ENCODE results near the gene TSSK3. TPM values are rescaled to one million over a fixed set of nuclear protein-coding genes. Genes with fewer than 3 reads are reported as not detected.
A peak's percentile ranks its signal among the peaks of the same experiment; 100 is the strongest.

Gene TSSK3
- total and polyA plus RNA-seq, 2 donors (not counting 3 experiments of a cell fraction or from before 2014, with no cell fraction given) = 0.42 to 0.65 TPM

DNA sequence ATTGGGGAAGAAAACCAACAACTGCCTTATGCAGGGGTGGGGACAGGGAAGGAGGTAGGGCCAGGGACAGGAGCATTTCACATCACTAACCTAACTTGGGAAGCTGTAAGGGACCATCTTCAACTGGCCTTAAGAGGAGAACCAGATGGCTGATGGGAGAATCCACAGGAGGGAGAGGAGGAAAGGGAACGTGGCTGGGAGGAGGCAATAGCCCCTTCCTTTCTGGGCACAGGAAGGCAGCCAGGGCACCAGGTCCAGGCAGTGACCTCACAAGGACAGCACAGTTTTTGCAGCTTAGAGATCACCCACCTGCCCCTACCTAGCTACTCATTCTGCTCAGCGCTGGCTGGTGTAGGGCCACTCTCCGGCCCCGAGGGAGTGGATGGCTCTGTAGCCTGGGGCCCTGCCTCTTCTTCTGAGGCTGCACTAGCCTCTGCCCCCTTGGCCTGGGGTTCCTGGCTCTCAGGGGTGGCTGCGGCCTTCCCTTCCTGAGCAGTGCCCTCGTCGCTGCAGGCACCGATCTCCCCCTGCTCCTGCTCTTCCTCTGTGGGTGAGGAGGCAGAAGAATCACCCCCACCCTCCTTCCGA lies 28.0 kb upstream of the TSSK3 start:
- Histone ChIP-seq H4K20me1 (replicated peaks; ENCODE audit: control insufficient read depth, extremely low read depth, insufficient read depth, low read length) (no peaks in the 10 kb centered on the region), H3K9ac (replicated peaks; ENCODE audit: extremely low read depth, insufficient read depth, low read length) (peak overlapping the region; percentile 77), H3K9me1 (replicated peaks; ENCODE audit: control insufficient read depth, extremely low read depth, insufficient read depth, low read length) (no peaks in the 10 kb centered on the region), H3K4me3 (replicated peaks in 1 of 3; ENCODE audit: insufficient read depth in 1 of 3, low read depth in 1 of 3, low read length in 3 of 3) (peak overlapping the region; percentile 28 to 87 (median 80)), H3K27ac (ENCODE audit: insufficient read depth, low read depth, low read length) (no peak overlapping the region), H3K4me1 (ENCODE audit: control insufficient read depth, extremely low read depth, insufficient read depth, low read length) (peaks cover 14% of the 10 kb centered on the region), H3K9me3 (replicated peaks; ENCODE audit: control insufficient read depth, insufficient read depth, low read length) (no peaks in the 10 kb centered on the region), H3K79me2 (ENCODE audit: control insufficient read depth, insufficient read depth, low read length) (peaks cover 19% of the 10 kb centered on the region), H3K27me3 (ENCODE audit: control insufficient read depth in 2 of 2, insufficient read depth in 2 of 2, low read length in 2 of 2) (no peaks in the 10 kb centered on the region), H2AFZ (ENCODE audit: low read depth, low read length) (no peak overlapping the region), H3K4me2 (ENCODE audit: insufficient read depth, low read length) (peak overlapping the region; percentile 60), H3K36me3 (ENCODE audit: control insufficient read depth in 2 of 2, extremely low read depth in 1 of 2, insufficient read depth in 2 of 2, low read length in 2 of 2) (peaks cover 11 to 35% of the 10 kb centered on the region in 2 experiments)
- TF ChIP-seq MYC (IDR thresholded peaks at IDR 0.05; ENCODE audit: low read depth, low read length) = no peak
- TF ChIP-seq EZH2 (IDR thresholded peaks at IDR 0.05; ENCODE audit: borderline replicate concordance, low read depth, low read length, severe bottlenecking) = no peak
- no peak for TF ChIP-seq FOS (IDR thresholded peaks at IDR 0.05; ENCODE audit: borderline replicate concordance, insufficient read depth, low read length)
- TF ChIP-seq POLR2A (IDR thresholded peaks at IDR 0.05; ENCODE audit: low read depth, low read length) = peak; percentile 59
- ChIA-PET POLR2A (interaction anchor here (2.1 kb wide), 1 partner anchor 18 kb away, joined by 50 read pairs; no protein-coding TSS in a partner anchor), CTCF (interaction anchor here (0.5 to 1.0 kb wide), 3 partner anchors 13 to 119 kb away, joined by 3 to 6 read pairs (median 3); no protein-coding TSS in a partner anchor)
- peak; percentile 58 for FAIRE-seq
- DNase-seq (ENCODE audit: low read depth, low spot score) = no peak
- dilution Hi-C loops (cut with MboI; ENCODE audit: extremely low pct_ligation_motif_present, low sequenced_read_pairs) (no loop called here), intact Hi-C loops (cut with micrococcal nuclease) (loop anchor here (2.0 kb wide), 2 partner anchors 60 to 86 kb away; partner anchors contain the start of gene BSDC1)
- no TSS peak for BruUV-seq (replicated peaks)

DNA sequence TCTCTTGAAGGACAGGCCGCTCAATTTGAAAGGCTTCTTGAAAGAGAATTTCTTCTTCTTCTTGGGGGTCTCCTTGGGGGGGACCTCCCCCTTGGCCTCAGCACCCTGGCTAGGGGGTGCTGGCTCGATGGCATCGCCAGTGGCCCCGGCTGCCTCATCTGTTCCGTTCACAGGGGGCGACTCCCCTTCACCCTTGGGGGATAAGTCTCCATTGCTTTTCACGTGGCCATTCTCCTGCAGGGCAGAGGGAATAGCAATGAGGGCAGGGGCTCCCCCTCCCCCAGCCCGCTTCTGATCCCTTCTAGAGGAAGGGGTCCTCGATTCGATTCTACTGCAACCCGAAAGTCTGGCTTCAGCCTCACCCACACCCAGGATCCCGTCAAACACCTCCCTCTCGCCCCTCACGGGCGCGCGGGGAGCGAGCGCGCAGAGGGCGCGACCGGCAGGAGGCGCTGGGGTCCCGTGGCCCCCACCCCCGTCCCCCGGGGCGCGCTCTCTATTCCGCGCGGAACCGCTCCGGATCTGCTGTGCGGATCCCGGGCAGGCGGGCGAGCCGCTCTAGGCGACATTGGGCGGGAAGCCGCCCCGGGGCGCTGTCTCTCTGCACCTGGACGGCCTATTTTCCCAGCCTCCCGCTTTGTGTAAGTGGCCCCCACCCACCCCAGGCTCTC lies 27.3 kb upstream of the TSSK3 start:
- Histone ChIP-seq H3K4me2 (ENCODE audit: insufficient read depth, low read length) (peak overlapping the region; percentile 60), H3K4me3 (replicated peaks in 1 of 3; ENCODE audit: insufficient read depth in 1 of 3, low read depth in 1 of 3, low read length in 3 of 3) (peak overlapping the region; percentile 28 to 87 (median 80)), H2AFZ (ENCODE audit: low read depth, low read length) (no peak overlapping the region), H3K27ac (ENCODE audit: insufficient read depth, low read depth, low read length) (peak overlapping the region; percentile 14), H3K9me1 (replicated peaks; ENCODE audit: control insufficient read depth, extremely low read depth, insufficient read depth, low read length) (no peaks in the 10 kb centered on the region), H3K4me1 (ENCODE audit: control insufficient read depth, extremely low read depth, insufficient read depth, low read length) (peaks cover 14% of the 10 kb centered on the region), H4K20me1 (replicated peaks; ENCODE audit: control insufficient read depth, extremely low read depth, insufficient read depth, low read length) (no peaks in the 10 kb centered on the region), H3K79me2 (ENCODE audit: control insufficient read depth, insufficient read depth, low read length) (peaks cover 19% of the 10 kb centered on the region), H3K36me3 (ENCODE audit: control insufficient read depth in 2 of 2, extremely low read depth in 1 of 2, insufficient read depth in 2 of 2, low read length in 2 of 2) (peaks cover 9 to 29% of the 10 kb centered on the region in 2 experiments), H3K9ac (replicated peaks; ENCODE audit: extremely low read depth, insufficient read depth, low read length) (peak overlapping the region; percentile 77), H3K9me3 (replicated peaks; ENCODE audit: control insufficient read depth, insufficient read depth, low read length) (no peaks in the 10 kb centered on the region), H3K27me3 (ENCODE audit: control insufficient read depth in 2 of 2, insufficient read depth in 2 of 2, low read length in 2 of 2) (no peaks in the 10 kb centered on the region)
- DNase-seq (ENCODE audit: low read depth, low spot score) (peak; percentile 41), FAIRE-seq (no peak)
- dilution Hi-C loops (cut with MboI; ENCODE audit: extremely low pct_ligation_motif_present, low sequenced_read_pairs) (no loop called here), intact Hi-C loops (cut with micrococcal nuclease) (loop anchor here (1.0 to 5.0 kb wide), 5 partner anchors 27 to 113 kb away; partner anchors contain the start of genes BSDC1, EIF3I, FAM229A and TMEM234)
- CTCF ChIA-PET = interaction anchor here (0.7 to 1.7 kb wide), 9 partner anchors 17 to 145 kb away, joined by 3 to 12 read pairs (median 7); partner anchors contain the start of gene CCDC28B
- POLR2A ChIA-PET = interaction anchor here (1.1 to 2.2 kb wide), 14 partner anchors 11 to 111 kb away, joined by 3 to 50 read pairs (median 8); partner anchors contain the start of genes BSDC1, FAM167B and TSSK3
- peak; percentile 30 for TF ChIP-seq POLR2AphosphoS5 (IDR thresholded peaks at IDR 0.05; ENCODE audit: insufficient read depth, low read depth, low read length)
- TF ChIP-seq, protein P1, sequence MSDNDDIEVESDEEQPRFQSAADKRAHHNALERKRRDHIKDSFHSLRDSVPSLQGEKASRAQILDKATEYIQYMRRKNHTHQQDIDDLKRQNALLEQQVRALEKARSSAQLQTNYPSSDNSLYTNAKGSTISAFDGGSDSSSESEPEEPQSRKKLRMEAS (IDR thresholded peaks at IDR 0.05; ENCODE audit: insufficient read depth, insufficient read length) = no peak
- TF ChIP-seq MYC (IDR thresholded peaks at IDR 0.05; ENCODE audit: low read depth, low read length) = no peak
- TF ChIP-seq, protein P2, sequence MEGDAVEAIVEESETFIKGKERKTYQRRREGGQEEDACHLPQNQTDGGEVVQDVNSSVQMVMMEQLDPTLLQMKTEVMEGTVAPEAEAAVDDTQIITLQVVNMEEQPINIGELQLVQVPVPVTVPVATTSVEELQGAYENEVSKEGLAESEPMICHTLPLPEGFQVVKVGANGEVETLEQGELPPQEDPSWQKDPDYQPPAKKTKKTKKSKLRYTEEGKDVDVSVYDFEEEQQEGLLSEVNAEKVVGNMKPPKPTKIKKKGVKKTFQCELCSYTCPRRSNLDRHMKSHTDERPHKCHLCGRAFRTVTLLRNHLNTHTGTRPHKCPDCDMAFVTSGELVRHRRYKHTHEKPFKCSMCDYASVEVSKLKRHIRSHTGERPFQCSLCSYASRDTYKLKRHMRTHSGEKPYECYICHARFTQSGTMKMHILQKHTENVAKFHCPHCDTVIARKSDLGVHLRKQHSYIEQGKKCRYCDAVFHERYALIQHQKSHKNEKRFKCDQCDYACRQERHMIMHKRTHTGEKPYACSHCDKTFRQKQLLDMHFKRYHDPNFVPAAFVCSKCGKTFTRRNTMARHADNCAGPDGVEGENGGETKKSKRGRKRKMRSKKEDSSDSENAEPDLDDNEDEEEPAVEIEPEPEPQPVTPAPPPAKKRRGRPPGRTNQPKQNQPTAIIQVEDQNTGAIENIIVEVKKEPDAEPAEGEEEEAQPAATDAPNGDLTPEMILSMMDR (IDR thresholded peaks at IDR 0.05; ENCODE audit: extremely low read depth in 1 of 2, insufficient read depth in 1 of 2, low read depth in 1 of 2, low read length in 2 of 2) = peak; percentile 75 to 80
- no TSS peak for BruUV-seq (replicated peaks)
